NCI-H1417 treated with DMSO at 0.1 percent for 48 hours (cell line): ENCODE results near the gene KCNK16.

Experiments
- DNase-seq: peaks from one replicate; lab custom pipeline; 2025; lab: John Stamatoyannopoulos, UW

The KCNK16 gene

DNA sequence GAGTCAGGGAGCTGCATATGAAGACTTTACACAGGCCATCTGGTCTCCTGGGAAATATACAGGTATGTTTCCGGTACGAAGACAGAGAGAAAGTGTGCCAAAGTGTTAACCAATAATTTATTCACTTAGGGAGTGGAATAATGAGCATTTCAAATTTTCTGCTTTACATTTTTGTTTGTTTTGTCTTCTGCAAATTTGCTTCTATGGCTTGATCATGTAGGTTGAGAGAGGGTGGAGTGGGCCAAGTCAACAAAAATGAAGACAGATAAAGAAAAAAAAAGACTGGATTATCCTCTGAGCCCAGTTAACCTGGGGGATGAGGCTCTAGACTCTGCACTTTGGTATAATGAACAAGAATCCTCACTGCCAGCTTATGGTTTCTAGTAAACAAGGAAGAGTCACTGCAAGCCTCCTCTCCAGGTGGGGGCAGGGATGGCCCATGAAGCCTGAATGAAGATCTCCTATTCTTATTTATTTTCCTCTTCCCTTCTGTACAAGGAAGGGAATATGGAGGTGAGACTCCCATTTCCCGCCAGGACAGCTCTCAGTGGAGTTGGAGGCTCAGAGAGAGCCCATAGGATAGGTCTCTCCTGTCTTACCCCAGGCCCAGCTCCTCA, 46.0 kb downstream of the KCNK16 start:
- DNase-seq, result no peak

DNA sequence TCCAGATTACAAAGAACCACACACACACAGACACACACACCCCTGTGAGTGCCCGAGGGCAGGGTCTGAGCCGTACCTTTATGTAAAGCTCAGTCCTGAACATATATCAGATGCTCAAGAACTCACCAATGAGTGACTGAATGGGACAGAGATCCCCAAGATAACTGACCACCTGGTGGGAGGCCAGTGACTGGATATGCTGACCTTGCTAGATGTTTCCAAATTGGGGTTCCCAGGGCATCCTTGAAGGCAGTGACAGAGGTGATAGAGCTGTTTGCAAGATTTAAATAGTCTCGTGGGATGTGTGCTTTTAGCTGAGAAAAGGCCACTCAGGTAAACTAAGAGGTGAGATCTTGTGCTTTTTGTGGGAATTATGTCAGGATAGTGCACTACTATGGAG, 47.6 kb downstream of the KCNK16 start:
- DNase-seq, result no peak

DNA sequence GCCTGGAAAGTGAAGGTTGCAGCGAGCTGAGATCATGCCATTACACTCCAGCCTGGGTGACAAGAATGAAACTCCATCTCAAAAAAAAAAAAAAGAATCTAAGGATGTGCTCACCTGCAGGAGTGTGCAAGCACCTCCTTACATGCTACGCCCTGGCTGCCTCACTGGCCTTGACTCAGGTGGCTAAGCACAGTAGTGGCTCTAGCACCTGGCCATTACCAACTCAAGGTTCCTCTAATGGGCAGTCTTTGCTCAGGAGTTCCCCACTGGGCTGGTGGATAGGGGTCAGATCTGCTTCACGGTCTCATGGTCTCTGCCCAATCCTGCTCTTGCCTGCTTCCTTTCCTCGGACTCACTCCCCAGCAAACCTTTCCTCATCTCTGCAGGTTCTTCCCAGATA, 48.0 kb downstream of the KCNK16 start:
- no peak for DNase-seq

DNA sequence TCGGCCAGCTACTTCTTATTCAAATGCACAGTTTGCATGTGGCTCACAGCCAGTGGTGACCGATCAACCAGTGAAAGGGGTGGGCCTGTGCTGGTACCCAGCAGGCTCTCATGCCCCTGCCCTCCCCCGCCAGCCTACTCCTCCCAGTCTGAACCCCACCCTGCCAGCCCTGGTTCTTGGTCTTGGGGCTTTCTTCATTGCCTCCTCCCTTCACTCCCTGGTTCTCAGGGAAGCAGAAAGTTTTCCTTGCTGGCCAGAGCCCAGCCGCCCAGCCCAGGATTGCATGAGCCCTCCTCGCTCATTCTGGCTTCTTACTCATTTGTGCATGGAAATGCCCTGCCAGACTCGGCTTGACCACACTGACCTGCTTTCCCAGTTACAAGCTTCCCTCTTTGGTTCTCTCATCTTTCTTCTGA, 49.1 kb downstream of the KCNK16 start:
- no peak for DNase-seq

DNA sequence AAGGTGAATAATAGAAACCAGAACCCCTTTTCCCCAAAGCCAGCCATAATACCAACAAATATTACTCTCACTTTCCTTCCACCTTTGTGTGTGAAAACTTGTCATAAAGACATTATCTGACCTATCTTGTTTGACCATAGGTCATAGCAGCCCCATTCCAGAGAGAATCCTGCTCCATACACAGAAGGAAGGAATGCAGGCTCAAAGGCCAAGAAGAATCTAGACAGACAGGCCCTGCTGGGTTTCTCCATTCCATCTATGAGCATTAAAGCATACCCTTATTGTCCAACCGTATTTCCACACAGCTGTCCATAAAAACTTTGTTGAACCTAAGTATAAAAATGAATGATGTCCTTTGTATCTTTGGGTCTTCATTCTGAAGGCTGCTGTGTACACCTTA, 52.5 kb downstream of the KCNK16 start:
- no peak for DNase-seq

DNA sequence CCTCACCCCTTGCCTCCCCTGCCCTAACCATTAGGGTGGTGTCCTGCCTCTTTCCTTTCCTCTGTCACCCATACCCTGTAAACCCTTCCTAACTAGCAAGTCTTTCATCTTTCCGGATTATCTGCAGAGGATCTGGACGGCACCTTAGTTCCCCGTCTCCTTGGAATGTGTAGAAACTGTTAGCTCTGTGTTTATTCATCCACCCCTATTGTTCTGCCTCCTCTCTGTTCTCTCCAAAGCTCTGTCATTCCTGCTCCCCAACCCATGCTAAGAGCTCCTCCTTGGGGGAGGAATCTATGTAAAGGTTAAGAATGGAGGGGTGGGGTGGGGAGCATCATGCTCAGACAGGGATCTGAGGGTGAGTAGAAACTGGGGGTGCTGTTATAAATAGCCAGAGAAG, 53.8 kb downstream of the KCNK16 start:
- no peak for DNase-seq

DNA sequence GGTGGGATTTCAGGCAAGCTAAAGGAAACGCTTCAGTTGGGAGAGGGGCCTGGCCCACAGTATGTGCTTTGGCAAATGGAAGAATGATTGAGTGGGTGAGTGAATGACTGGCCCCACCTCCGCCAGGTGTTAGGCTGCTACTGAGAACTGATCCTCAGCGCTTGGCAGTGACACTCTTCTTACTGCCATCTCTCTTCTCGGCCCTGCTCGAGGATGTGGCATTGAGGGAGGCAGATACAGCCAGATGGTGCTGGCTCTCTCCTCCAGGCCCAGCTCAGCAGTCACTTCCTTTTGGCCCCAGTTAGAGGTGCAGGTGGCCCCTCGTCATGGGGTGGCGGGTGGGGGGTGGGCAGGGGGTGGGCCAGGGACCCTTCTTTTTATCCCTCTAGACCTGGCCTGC, 54.3 kb downstream of the KCNK16 start:
- DNase-seq, result no peak

DNA sequence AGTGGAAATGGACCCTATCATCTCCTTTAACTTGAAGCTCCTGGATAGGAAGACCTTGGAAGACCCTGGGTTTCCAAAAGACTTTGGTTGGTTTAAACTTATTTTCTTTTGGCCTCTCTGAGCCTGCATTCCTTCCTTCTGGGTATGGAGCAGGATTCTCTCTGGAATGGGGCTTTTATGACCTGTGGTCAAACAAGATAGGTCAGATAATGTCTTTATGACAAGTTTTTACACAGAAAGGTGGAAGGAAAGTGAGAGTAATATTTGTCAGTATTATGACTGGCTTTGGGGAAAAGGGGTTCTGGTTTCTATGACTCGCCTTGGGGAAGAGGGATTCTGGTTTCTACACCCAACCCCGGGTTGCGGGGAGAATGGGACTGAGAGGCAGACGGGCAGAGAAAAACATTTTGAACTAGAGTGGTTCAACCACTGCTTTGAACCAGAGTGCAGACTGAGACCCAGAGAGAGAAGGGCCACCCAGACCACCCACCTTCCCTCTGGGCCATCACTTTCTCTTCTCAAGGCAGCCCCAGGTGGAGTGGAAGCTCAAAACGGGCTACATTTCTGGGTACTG, 55.6 kb downstream of the KCNK16 start:
- no peak for DNase-seq

DNA sequence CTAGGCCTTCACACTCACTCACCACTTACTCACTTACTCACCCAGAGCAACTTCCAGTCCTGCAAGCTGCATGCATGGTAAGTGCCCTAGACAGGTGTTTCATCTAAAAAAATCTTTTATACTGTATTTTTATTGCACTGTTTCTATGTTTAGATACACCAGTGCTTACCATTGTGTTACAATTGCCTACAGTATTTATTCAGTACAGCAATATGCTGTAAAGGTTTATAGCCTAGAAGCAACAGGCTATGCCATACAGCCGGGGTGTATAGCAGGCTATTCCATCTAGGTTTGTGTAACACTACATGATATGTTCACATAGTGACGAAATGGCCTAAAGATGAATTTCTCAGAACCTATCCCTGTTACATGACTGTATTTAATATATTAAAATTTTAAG, 56.1 kb downstream of the KCNK16 start:
- no peak for DNase-seq
